Activated CD4-positive, CD25-positive, alpha-beta regulatory T cell treated with anti-CD3 and anti-CD28 coated beads, Interleukin-2, amount 50 U/mL, for 72 hours (primary cell): ENCODE data around the gene TXNRD3.

Experiments
- DNase-seq: peaks from one replicate; pipeline ENCODE4 v3.0.0; 2021

Gene TXNRD3

GRCh38 chr3:126581569-126581968 lies 73.4 kb downstream of the TXNRD3 start:
- DNase-seq, result no peak

GRCh38 chr3:126580746-126581145 lies 74.2 kb downstream of the TXNRD3 start:
- DNase-seq, result no peak

- no peak for DNase-seq
Measured at GRCh38 chr3:126578702-126579101, 76.2 kb downstream of the TXNRD3 start.

- DNase-seq, result no peak
Measured at GRCh38 chr3:126577261-126577660, 77.7 kb downstream of the TXNRD3 start.

- no peak for DNase-seq
Measured at GRCh38 chr3:126573492-126574117, 81.3 kb downstream of the TXNRD3 start.

GRCh38 chr3:126571078-126571477 lies 83.8 kb downstream of the TXNRD3 start:
- DNase-seq, result no peak

- DNase-seq, result no peak
Measured at GRCh38 chr3:126570103-126570541, 84.8 kb downstream of the TXNRD3 start.

- no peak for DNase-seq
Measured at GRCh38 chr3:126569390-126569975, 85.4 kb downstream of the TXNRD3 start.

GRCh38 chr3:126568776-126569342 lies 86.1 kb downstream of the TXNRD3 start:
- DNase-seq, result no peak

- no peak for DNase-seq
Measured at GRCh38 chr3:126567696-126568438, 87.1 kb downstream of the TXNRD3 start.

GRCh38 chr3:126562737-126563276 lies 92.1 kb downstream of the TXNRD3 start:
- no peak for DNase-seq

GRCh38 chr3:126558336-126559071 lies 96.4 kb downstream of the TXNRD3 start, which contains the start of gene C3orf22:
Gene C3orf22, minus strand, starts transcription at chr3:126558932. Its CDS starts 5,542 bp downstream, at chr3:126553390.
- DNase-seq, result no peak

GRCh38 chr3:126557761-126558160 lies 97.2 kb downstream of the TXNRD3 start:
- DNase-seq, result no peak

GRCh38 chr3:126557415-126557745 lies 97.5 kb downstream of the TXNRD3 start:
- DNase-seq, result no peak
